ENCODE data around the gene SPECC1.

DNA sequence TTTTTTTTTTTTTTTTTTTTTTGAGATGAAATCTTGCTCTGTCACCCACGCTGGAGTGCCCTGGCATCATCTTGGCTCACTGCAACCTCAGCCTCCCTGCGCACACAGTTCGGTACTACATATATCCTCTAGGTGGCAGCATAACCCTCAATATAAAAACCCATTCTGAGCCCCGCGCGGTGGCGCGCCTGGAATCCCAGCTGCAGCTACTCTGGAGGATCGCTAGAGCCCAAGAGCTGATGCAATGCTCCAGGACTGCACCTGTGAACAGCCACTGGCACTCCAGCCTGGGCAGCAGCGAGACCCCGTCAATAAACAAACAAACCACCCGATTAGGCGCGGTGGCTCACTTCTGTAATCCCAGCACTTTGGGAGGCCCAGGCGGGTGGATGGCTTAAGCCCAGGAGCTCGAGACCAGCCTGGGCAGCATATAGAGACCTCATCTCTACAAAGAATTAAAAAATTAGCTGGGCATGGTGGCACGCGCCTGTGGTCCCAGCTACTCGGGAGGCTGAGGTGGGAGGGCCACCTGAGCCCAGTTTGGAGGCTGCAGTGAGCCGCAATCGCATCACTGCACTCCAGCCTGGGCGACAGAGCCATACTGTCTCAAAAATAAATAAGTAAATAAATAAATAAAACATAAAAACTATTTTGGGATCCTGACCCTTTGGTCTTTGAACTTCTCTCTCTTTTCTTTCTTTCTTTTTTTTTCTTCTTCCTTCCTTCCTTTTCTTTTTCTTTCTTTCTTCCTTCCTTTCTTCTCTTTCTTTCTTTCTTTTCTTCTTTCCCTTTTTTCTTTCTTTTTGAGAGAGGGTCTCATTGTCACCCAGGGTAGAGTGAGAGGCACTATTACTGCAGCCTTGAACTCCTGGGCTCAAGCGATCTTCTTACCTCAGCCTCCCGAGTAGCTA, 16.1 kb upstream of the SPECC1 start:
- TF ChIP-seq, protein P1, sequence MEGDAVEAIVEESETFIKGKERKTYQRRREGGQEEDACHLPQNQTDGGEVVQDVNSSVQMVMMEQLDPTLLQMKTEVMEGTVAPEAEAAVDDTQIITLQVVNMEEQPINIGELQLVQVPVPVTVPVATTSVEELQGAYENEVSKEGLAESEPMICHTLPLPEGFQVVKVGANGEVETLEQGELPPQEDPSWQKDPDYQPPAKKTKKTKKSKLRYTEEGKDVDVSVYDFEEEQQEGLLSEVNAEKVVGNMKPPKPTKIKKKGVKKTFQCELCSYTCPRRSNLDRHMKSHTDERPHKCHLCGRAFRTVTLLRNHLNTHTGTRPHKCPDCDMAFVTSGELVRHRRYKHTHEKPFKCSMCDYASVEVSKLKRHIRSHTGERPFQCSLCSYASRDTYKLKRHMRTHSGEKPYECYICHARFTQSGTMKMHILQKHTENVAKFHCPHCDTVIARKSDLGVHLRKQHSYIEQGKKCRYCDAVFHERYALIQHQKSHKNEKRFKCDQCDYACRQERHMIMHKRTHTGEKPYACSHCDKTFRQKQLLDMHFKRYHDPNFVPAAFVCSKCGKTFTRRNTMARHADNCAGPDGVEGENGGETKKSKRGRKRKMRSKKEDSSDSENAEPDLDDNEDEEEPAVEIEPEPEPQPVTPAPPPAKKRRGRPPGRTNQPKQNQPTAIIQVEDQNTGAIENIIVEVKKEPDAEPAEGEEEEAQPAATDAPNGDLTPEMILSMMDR (IDR thresholded peaks at IDR 0.05), result peak; percentile 56 to 86 (median 82)
- no peak for TF ChIP-seq POLR2A (IDR thresholded peaks at IDR 0.05)

Measured in breast epithelium (tissue), 3 donors.